Stimulated activated CD4-positive, alpha-beta T cell treated with anti-CD3 and anti-CD28 coated beads, Interleukin-15, amount 100 ng/mL, for 48 hours (primary cell): ENCODE data around the gene CCDC177.

ENCODE experiments used
- DNase-seq, 2 donors: peaks; one replicate each; pipeline ENCODE4 v3.0.0-alpha.2; 2020; ENCODE audit warnings: low read depth in 2 of 2

Gene CCDC177

DNA sequence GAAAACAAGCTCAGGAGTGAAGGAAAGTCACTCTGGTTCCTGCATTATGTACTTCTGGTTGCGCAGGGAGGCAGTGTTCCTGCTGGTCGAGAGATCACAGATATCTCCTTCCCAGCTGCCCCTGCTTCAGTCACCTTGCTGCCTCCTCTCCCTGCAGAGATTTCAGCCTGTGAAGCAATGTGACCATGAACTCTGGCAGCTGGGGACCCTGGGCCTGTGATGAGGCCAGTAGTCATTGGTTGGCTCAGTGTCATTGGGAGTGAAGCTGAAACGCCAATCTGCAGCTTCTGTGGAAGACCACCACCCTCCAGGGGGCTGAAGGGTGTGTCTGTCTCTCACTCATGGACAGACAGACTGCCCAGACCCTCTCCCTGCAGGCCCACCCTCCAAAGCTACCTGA, 45.1 kb downstream of the CCDC177 start:
- DNase-seq, result no peak

DNA sequence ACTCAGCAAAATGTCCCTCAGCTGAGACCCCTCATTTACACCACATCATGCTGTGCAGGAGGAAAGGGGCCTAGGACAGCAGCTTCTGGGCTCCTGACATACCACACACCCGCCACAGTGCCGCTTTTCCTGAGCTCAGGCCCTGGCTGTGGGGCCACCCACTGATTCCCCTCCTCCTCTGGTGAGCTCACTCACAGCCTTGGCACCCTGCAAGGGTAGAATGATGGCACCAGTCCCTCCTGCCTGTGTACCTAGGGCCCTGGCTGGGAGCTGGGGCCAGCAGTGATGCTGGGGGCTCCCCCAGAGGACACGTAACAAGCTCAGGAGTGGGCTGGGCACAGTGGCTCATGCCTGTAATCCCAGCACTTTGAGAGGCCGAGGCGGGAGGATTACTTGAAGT, 45.7 kb downstream of the CCDC177 start:
- no peak for DNase-seq

DNA sequence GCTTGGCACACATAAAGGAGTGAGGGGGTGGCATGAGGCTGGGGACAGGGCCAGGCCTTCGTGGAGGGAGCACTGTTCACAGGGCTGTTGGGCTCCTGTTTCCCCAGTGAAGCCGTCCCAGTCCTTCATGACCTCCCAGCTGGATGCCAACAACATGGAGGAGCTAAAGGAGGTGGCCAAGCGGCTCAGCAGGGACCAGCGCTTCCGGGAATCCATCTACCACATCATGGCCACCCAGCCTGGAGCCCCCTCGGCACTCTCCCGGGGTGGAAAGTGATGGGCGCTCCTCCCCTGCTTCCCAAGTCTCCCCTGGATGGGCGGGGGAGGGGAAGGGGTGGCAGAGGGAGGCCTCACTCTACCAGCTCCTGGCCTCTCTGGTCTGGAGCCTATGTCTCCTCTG, 46.5 kb downstream of the CCDC177 start:
- DNase-seq, result no peak

DNA sequence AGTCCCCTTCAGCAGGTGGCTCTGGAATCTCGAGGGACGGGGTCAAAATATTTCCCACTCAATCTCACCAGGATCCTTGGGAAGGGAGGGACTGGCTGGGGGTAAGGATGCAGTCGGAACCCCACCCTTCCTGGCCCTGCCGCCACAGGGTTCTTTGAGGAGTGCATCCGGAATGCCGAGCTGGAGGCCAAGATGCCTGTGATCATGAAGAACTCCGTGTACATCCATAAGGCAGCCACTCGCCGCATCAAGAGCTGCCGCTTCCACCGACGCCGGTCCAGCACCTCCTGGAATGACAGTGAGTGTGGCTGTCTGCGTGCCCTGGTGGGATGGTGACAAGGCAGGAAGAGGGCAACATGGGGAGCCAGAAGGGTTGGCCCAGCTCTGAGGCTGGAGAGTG, 47.0 kb downstream of the CCDC177 start:
- no peak for DNase-seq

DNA sequence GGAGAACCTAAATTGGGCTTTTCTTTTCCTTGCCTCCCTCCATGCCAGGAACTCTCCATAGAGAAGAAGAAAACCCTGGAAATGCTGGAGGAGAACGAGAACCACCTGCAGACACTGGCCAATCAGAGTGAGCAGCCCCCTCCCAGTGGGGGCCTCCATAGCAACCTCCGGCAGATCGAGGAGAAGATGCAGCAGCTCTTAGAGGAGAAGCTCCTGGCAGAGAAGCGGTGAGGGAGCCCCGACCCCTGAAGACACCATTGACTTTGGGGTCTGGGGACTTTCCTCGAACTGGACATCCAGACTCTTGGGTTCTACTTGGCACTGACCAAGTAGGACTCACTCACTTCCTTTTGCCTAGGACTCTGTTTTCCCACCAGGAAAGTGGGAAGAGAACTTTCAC, 48.8 kb downstream of the CCDC177 start:
- DNase-seq, result no peak

DNA sequence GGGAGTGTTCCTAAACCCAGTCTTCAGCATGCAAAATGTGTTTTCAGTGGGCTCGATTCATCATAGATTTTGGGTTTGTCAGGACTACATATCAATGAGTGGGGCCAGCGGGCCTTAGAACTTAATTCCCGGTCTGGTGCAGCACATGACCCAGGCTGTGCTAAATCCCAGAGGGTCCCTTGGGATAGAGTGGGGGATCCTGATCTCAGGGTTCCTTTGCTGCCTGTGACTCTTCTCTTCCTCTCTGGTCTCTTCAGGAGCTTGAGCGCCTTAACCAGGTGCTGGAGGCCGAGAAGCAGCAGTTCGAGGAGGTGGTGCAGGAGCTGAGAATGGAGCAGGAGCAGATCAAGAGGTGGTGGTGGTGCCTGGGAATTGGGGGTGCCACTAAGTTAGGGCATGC, 52.6 kb downstream of the CCDC177 start:
- no peak for DNase-seq
